Mesenchymal stem cell (in vitro differentiated cells and primary cell): Measurements from ENCODE around the gene SLC66A2.

ENCODE experiments used
- DNase-seq: peaks from one replicate; pipeline ENCODE4 v3.0.0-alpha.2; 2013
- H2AFZ ChIP-seq: one replicate; pipeline ENCODE4 v1.6.1; 2013; ENCODE audit warnings: low read depth, mild to moderate bottlenecking, control low read depth, inconsistent platforms, low read length, moderate library complexity
- H2AK5ac ChIP-seq: 2 replicates; pipeline ENCODE4 v1.6.1; 2013; ENCODE audit warnings: low read length, moderate library complexity, mild to moderate bottlenecking, inconsistent platforms; ENCODE audit not compliant: severe bottlenecking
- H2BK120ac ChIP-seq: one replicate; pipeline ENCODE4 v1.6.1; 2013; ENCODE audit warnings: low read depth, mild to moderate bottlenecking, inconsistent platforms, low read length, moderate library complexity
- H2BK12ac ChIP-seq, 2 experiments: one replicate each; pipeline ENCODE4 v1.6.1; 2013; ENCODE audit warnings: inconsistent platforms in 2 of 2, low read length in 2 of 2, mild to moderate bottlenecking in 2 of 2, moderate library complexity in 2 of 2, control low read depth in 1 of 2
- H2BK15ac ChIP-seq: one replicate; pipeline ENCODE4 v1.6.1; 2013; ENCODE audit warnings: mild to moderate bottlenecking, low read depth, inconsistent platforms; ENCODE audit not compliant: poor library complexity, severe bottlenecking
- H2BK5ac ChIP-seq: 2 replicates; pipeline ENCODE4 v1.6.1; 2013; ENCODE audit warnings: low read depth, mild to moderate bottlenecking, low read length, control low read depth, inconsistent platforms; ENCODE audit not compliant: poor library complexity, severe bottlenecking
- H3K14ac ChIP-seq, 2 experiments: one replicate each; pipeline ENCODE4 v1.6.1; 2013; ENCODE audit warnings: inconsistent platforms in 2 of 2, low read length in 2 of 2, control low read depth in 1 of 2, mild to moderate bottlenecking in 1 of 2, moderate library complexity in 1 of 2
- H3K18ac ChIP-seq, 2 experiments: one replicate each; pipeline ENCODE4 v1.6.1; 2013; ENCODE audit warnings: inconsistent platforms in 2 of 2, low read length in 2 of 2, control low read depth in 1 of 2, low read depth in 1 of 2, mild to moderate bottlenecking in 1 of 2
- H3K23ac ChIP-seq, 2 experiments: one replicate each; pipeline ENCODE4 v1.6.1; 2013; ENCODE audit warnings: inconsistent platforms in 2 of 2, low read length in 2 of 2, mild to moderate bottlenecking in 2 of 2, moderate library complexity in 2 of 2, control low read depth in 1 of 2
- H3K27ac ChIP-seq: 2 replicates; pipeline ENCODE4 v1.5.1; 2013; ENCODE audit warnings: mild to moderate bottlenecking, moderate library complexity, low read length, control low read depth, inconsistent platforms; ENCODE audit not compliant: poor library complexity, severe bottlenecking
- H3K27me3 ChIP-seq, 2 experiments: 2 replicates each; pipeline versions ENCODE4 v1.6.1 to v1.7.0; 2013; ENCODE audit warnings: low read length in 2 of 2, mild to moderate bottlenecking in 2 of 2, moderate library complexity in 2 of 2, control low read depth in 1 of 2, inconsistent platforms in 1 of 2; ENCODE audit not compliant: control insufficient read depth in 1 of 2, insufficient read depth in 1 of 2
- H3K36me3 ChIP-seq, 2 experiments: 2 replicates each; pipeline versions ENCODE4 v1.6.1 to v1.7.0; 2013; ENCODE audit warnings: low read length in 2 of 2, control low read depth in 1 of 2, inconsistent platforms in 1 of 2, low read depth in 1 of 2, mild to moderate bottlenecking in 1 of 2; ENCODE audit not compliant: insufficient read depth in 2 of 2, control insufficient read depth in 1 of 2
- H3K4ac ChIP-seq, 2 experiments: one replicate each; pipeline ENCODE4 v1.6.1; 2013; ENCODE audit warnings: inconsistent platforms in 2 of 2, low read length in 2 of 2, mild to moderate bottlenecking in 2 of 2, moderate library complexity in 2 of 2, control low read depth in 1 of 2, low read depth in 1 of 2
- H3K4me1 ChIP-seq: 2 replicates; pipeline ENCODE4 v1.6.1; 2013; ENCODE audit warnings: low read depth, low read length, control low read depth; ENCODE audit not compliant: control insufficient read depth, insufficient read depth
- H3K4me2 ChIP-seq: 2 replicates; pipeline ENCODE4 v1.6.1; 2013; ENCODE audit warnings: low read length, mild to moderate bottlenecking, inconsistent platforms; ENCODE audit not compliant: poor library complexity, severe bottlenecking
- H3K4me3 ChIP-seq, 2 experiments: 2 replicates each; pipeline versions ENCODE4 v1.5.1 to v1.7.0; 2013; ENCODE audit warnings: low read length in 2 of 2, mild to moderate bottlenecking in 2 of 2, control low read depth in 1 of 2, low read depth in 1 of 2; ENCODE audit not compliant: insufficient read depth in 1 of 2
- H3K79me1 ChIP-seq: replicated peaks from 2 replicates; pipeline ENCODE4 v1.6.1; 2013; ENCODE audit warnings: mild to moderate bottlenecking, control low read depth, low read length, inconsistent platforms; ENCODE audit not compliant: poor library complexity, severe bottlenecking
- H3K9ac ChIP-seq: 2 replicates; pipeline ENCODE4 v1.7.0; 2013; ENCODE audit warnings: mild to moderate bottlenecking, low read length, moderate library complexity
- H3K9me3 ChIP-seq: 2 replicates; pipeline ENCODE4 v1.7.0; 2013; ENCODE audit warnings: mild to moderate bottlenecking, low read length; ENCODE audit not compliant: control insufficient read depth
- H4K8ac ChIP-seq: one replicate; pipeline ENCODE4 v1.6.1; 2013; ENCODE audit warnings: inconsistent platforms, mild to moderate bottlenecking, low read length, moderate library complexity
- H4K91ac ChIP-seq: one replicate; pipeline ENCODE4 v1.6.1; 2013; ENCODE audit warnings: mild to moderate bottlenecking, low read length, inconsistent platforms
- WGBS: methylation state at CpG from one replicate; pipeline ENCODE4 v1.1.7; 2013; ENCODE audit warnings: mixed read lengths; 5-methylcytosine and 5-hydroxymethylcytosine counted together

Gene SLC66A2

GRCh38 chr18:79899609-79900445, 51.6 kb downstream of the SLC66A2 start:
- no peak overlapping the region for H3K27ac ChIP-seq
- no peak overlapping the region for H4K91ac ChIP-seq
- 98% methylated on average over 53 of the region's 53 CpGs for WGBS
- H2BK15ac ChIP-seq, result no peak overlapping the region
- H3K14ac ChIP-seq, result no peak overlapping the region
- H3K4me1 ChIP-seq, result no peaks in the 10 kb centered on the region
- no peak overlapping the region for H2AK5ac ChIP-seq
- no peaks in the 10 kb centered on the region for H3K27me3 ChIP-seq
- H4K8ac ChIP-seq, result no peak overlapping the region
- no peak overlapping the region for H3K4me2 ChIP-seq
- peaks cover 41% of the 10 kb centered on the region for H3K9me3 ChIP-seq
- no peak overlapping the region for H2BK12ac ChIP-seq
- H2BK5ac ChIP-seq, result no peak overlapping the region
- no peak overlapping the region for H3K23ac ChIP-seq
- no peak overlapping the region for H2BK120ac ChIP-seq
- no peak overlapping the region for H3K9ac ChIP-seq
- peaks cover 14% of the 10 kb centered on the region for H3K79me1 ChIP-seq
- H3K4me3 ChIP-seq, result peak overlapping the region in 1 of 2 experiments; percentile 21
- H3K18ac ChIP-seq, result no peak overlapping the region
- no peak overlapping the region for H2AFZ ChIP-seq
- H3K36me3 ChIP-seq, result peaks cover 18 to 59% of the 10 kb centered on the region in 2 experiments
- DNase-seq, result no peak
- no peak overlapping the region for H3K4ac ChIP-seq

GRCh38 chr18:79898952-79899608, 52.4 kb downstream of the SLC66A2 start:
- 98% methylated on average over 67 of the region's 70 CpGs for WGBS
- no peaks in the 10 kb centered on the region for H3K4me1 ChIP-seq
- no peak for DNase-seq

DNA sequence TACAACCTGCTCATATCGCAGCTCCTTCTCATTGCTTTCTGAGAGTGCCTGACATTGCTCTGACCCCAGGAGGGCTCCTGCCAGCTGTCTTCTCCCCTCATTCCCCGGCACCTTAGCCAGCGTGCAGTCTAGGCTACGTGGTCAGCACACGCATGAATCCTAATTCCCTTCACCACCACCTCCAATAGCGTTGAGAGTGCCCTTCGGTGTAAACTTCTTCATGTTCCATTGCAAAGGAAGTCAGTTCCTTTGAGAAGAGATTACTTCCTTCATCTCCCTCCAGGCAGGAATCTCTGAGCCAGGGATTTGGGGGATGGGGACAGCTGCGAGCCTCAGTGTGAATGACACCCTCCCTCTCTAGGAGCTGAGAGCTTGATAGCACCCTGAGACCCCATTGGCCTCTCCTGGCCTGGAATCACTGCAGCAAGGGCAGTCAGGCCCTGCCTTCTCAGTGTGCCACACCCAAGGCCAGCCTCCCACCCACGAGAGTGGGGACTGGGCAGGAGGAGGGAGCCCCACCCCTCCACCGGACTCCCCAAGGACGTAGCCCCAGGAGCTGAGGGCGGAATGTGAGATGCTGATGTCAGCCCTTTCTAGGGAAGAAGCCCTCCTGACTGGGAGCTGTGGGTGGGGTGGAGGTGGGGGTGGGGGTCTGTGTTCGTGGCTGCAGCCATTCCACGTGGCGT, 53.4 kb downstream of the SLC66A2 start:
- Histone ChIP-seq H2BK5ac (no peak overlapping the region), H3K9ac (no peak overlapping the region), H3K14ac (no peak overlapping the region), H3K27ac (no peak overlapping the region), H3K27me3 (no peaks in the 10 kb centered on the region), H4K8ac (no peak overlapping the region), H3K79me1 (peaks cover 2% of the 10 kb centered on the region), H3K23ac (no peak overlapping the region), H2AFZ (no peak overlapping the region), H3K4ac (no peak overlapping the region), H2AK5ac (no peak overlapping the region), H3K4me3 (peak overlapping the region in 1 of 2 experiments; percentile 1), H3K4me2 (no peak overlapping the region), H2BK12ac (no peak overlapping the region), H3K4me1 (no peaks in the 10 kb centered on the region), H4K91ac (no peak overlapping the region), H2BK15ac (no peak overlapping the region), H2BK120ac (no peak overlapping the region), H3K36me3 (peaks cover 13 to 41% of the 10 kb centered on the region in 2 experiments), H3K18ac (no peak overlapping the region), H3K9me3 (peaks cover 59% of the 10 kb centered on the region)
- DNase-seq, result no peak
- WGBS, result 98% methylated on average over 13 of the region's 15 CpGs

More at GRCh38 chr18:79898952-79899608, 52.4 kb downstream of the SLC66A2 start:
- H4K8ac ChIP-seq, result no peak overlapping the region
- H2BK5ac ChIP-seq, result no peak overlapping the region
- H3K18ac ChIP-seq, result no peak overlapping the region
- H3K27ac ChIP-seq, result no peak overlapping the region
- H3K9ac ChIP-seq, result no peak overlapping the region
- no peak overlapping the region for H4K91ac ChIP-seq
- H2AK5ac ChIP-seq, result no peak overlapping the region
- H2BK120ac ChIP-seq, result no peak overlapping the region
- H3K79me1 ChIP-seq, result peaks cover 8% of the 10 kb centered on the region
- H3K4me3 ChIP-seq, result peak overlapping the region in 1 of 2 experiments; percentile 21
- peaks cover 49% of the 10 kb centered on the region for H3K9me3 ChIP-seq
- H3K27me3 ChIP-seq, result no peaks in the 10 kb centered on the region
- no peak overlapping the region for H3K14ac ChIP-seq
- no peak overlapping the region for H2BK15ac ChIP-seq
- H3K23ac ChIP-seq, result no peak overlapping the region
- no peak overlapping the region for H3K4me2 ChIP-seq
- H2AFZ ChIP-seq, result no peak overlapping the region
- H3K4ac ChIP-seq, result no peak overlapping the region
- peaks cover 18 to 51% of the 10 kb centered on the region in 2 experiments for H3K36me3 ChIP-seq
- H2BK12ac ChIP-seq, result no peak overlapping the region

DNA sequence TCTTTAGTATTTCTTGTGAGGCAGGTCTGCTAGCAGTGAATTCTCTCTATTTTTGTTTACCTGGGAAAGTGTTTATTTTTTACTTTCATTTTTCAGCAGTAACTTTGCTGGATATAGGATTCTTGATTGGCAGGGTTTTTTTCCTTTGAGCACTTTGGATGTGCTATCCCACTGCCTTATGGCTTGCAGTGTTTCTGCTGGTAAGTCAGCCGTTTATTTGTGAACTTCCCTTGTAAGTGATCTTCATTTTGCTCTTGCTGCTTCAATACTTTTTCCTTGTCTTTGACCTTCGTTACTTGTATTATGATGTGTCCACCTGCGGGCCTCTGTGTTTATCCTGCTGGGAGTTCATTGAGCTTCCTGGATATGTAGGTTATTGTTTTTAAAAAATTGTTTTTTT, 54.7 kb downstream of the SLC66A2 start:
- H3K27me3 ChIP-seq, result no peaks in the 10 kb centered on the region
- peaks cover 0 to 28% of the 10 kb centered on the region in 2 experiments for H3K36me3 ChIP-seq
- no peak overlapping the region for H3K27ac ChIP-seq
- H3K4ac ChIP-seq, result no peak overlapping the region
- WGBS, result 93% methylated on average over 1 of the region's 3 CpGs
- no peak for DNase-seq
- H3K4me3 ChIP-seq, result peak overlapping the region in 1 of 2 experiments; percentile 6
- H3K79me1 ChIP-seq, result peaks cover 2% of the 10 kb centered on the region
- no peak overlapping the region for H2BK120ac ChIP-seq
- no peak overlapping the region for H2BK15ac ChIP-seq
- H2BK5ac ChIP-seq, result no peak overlapping the region
- H3K23ac ChIP-seq, result no peak overlapping the region
- no peak overlapping the region for H3K4me2 ChIP-seq
- no peak overlapping the region for H4K8ac ChIP-seq
- H2AK5ac ChIP-seq, result no peak overlapping the region
- no peak overlapping the region for H3K14ac ChIP-seq
- no peak overlapping the region for H2BK12ac ChIP-seq
- H3K9me3 ChIP-seq, result peaks cover 72% of the 10 kb centered on the region
- no peak overlapping the region for H2AFZ ChIP-seq
- H3K9ac ChIP-seq, result no peak overlapping the region
- no peaks in the 10 kb centered on the region for H3K4me1 ChIP-seq
- no peak overlapping the region for H3K18ac ChIP-seq
- no peak overlapping the region for H4K91ac ChIP-seq
